SW480 (cell line): ENCODE measurements around the gene TFIP11.

Experiments
- DNase-seq: peaks from one replicate; pipeline ENCODE4 v3.0.0-alpha.2; 2016; ENCODE audit warnings: low spot score

TFIP11 gene

GRCh38 chr22:26512149-26512793 lies at the start of gene TFIP11:
TSS of gene TFIP11 (minus strand) at chr22:26512473. CDS start at chr22:26510272, 2,201 bp downstream.
- peak; percentile 75 for DNase-seq

- DNase-seq, result no peak
Measured at GRCh38 chr22:26561756-26562417, 49.6 kb upstream of the TFIP11 start.

GRCh38 chr22:26559961-26560575 lies 47.8 kb upstream of the TFIP11 start:
- DNase-seq, result no peak

GRCh38 chr22:26558248-26558895 lies 46.1 kb upstream of the TFIP11 start:
- no peak for DNase-seq

- DNase-seq, result no peak
Measured at GRCh38 chr22:26556904-26557303, 44.6 kb upstream of the TFIP11 start.

GRCh38 chr22:26555478-26555877 lies 43.2 kb upstream of the TFIP11 start:
- no peak for DNase-seq

GRCh38 chr22:26554956-26555355 lies 42.7 kb upstream of the TFIP11 start:
- DNase-seq, result no peak

- DNase-seq, result no peak
Measured at GRCh38 chr22:26553056-26553752, 40.9 kb upstream of the TFIP11 start.

GRCh38 chr22:26552466-26552865 lies 40.2 kb upstream of the TFIP11 start:
- no peak for DNase-seq

GRCh38 chr22:26551568-26551967 lies 39.3 kb upstream of the TFIP11 start:
- DNase-seq, result no peak

GRCh38 chr22:26550498-26551033 lies 38.3 kb upstream of the TFIP11 start:
- peak; percentile 28 for DNase-seq

GRCh38 chr22:26549902-26550497 lies 37.7 kb upstream of the TFIP11 start:
- no peak for DNase-seq

GRCh38 chr22:26548984-26549383 lies 36.7 kb upstream of the TFIP11 start:
- no peak for DNase-seq

- DNase-seq, result no peak
Measured at GRCh38 chr22:26548303-26548702, 36.0 kb upstream of the TFIP11 start.

GRCh38 chr22:26547837-26548236 lies 35.6 kb upstream of the TFIP11 start:
- no peak for DNase-seq

GRCh38 chr22:26547426-26547825 lies 35.2 kb upstream of the TFIP11 start:
- no peak for DNase-seq

GRCh38 chr22:26546282-26546681 lies 34.0 kb upstream of the TFIP11 start:
- no peak for DNase-seq

GRCh38 chr22:26545827-26546226 lies 33.6 kb upstream of the TFIP11 start:
- no peak for DNase-seq

GRCh38 chr22:26545385-26545784 lies 33.1 kb upstream of the TFIP11 start:
- no peak for DNase-seq

- DNase-seq, result no peak
Measured at GRCh38 chr22:26544489-26544888, 32.2 kb upstream of the TFIP11 start.

GRCh38 chr22:26542831-26543230 lies 30.6 kb upstream of the TFIP11 start:
- no peak for DNase-seq
